SKM-1 treated with dmso at 0.1 percent for 144 hours (cell line): ENCODE measurements around the gene TAP1.

Experiments used
- DNase-seq: peaks from one replicate; lab custom pipeline; 2025; ENCODE audit not compliant: unreplicated experiment; lab: John Stamatoyannopoulos, UW

TAP1 gene

GRCh38 chr6:32865724-32866443 lies 12.4 kb upstream of the TAP1 start:
- DNase-seq: no peak

- DNase-seq: no peak
Measured at GRCh38 chr6:32862725-32863124, 9.2 kb upstream of the TAP1 start.

GRCh38 chr6:32860674-32861073 lies 7.2 kb upstream of the TAP1 start:
- no peak for DNase-seq

GRCh38 chr6:32858194-32858593 lies 4.7 kb upstream of the TAP1 start:
- DNase-seq: no peak

- DNase-seq: no peak
Measured at GRCh38 chr6:32857156-32857891, 3.8 kb upstream of the TAP1 start.

GRCh38 chr6:32855467-32856174 lies 2.1 kb upstream of the TAP1 start:
- DNase-seq: no peak

- DNase-seq: peak; percentile 20
Measured at GRCh38 chr6:32854376-32855178, 1.1 kb upstream of the TAP1 start.

GRCh38 chr6:32852844-32853540 lies 512 bp downstream of the TAP1 start:
- no peak for DNase-seq

- no peak for DNase-seq
Measured at GRCh38 chr6:32852018-32852843, 1.3 kb downstream of the TAP1 start.

GRCh38 chr6:32851025-32851424 lies 2.5 kb downstream of the TAP1 start:
- no peak for DNase-seq

GRCh38 chr6:32849126-32849525 lies 4.4 kb downstream of the TAP1 start:
- DNase-seq: no peak

GRCh38 chr6:32847795-32848194 lies 5.7 kb downstream of the TAP1 start:
- DNase-seq: no peak

GRCh38 chr6:32847004-32847403 lies 6.5 kb downstream of the TAP1 start:
- no peak for DNase-seq

- DNase-seq: peak; percentile 43
Measured at GRCh38 chr6:32845384-32845884, 8.1 kb downstream of the TAP1 start.

GRCh38 chr6:32844839-32845383 lies 8.6 kb downstream of the TAP1 start:
- no peak for DNase-seq

GRCh38 chr6:32843979-32844838 lies 9.3 kb downstream of the TAP1 start, which contains the start of gene PSMB8:
TSS of gene PSMB8 (minus strand) at chr6:32844047. CDS start at chr6:32843996, 51 bp downstream.
- DNase-seq: peak; percentile 95

GRCh38 chr6:32843331-32843978 lies 10.0 kb downstream of the TAP1 start:
- no peak for DNase-seq

- no peak for DNase-seq
Measured at GRCh38 chr6:32842690-32843089, 10.8 kb downstream of the TAP1 start.
